ENCODE measurements around the gene CARMIL1.
"Not testable (repeated sequence)": the region's sequence is repeated elsewhere in the genome, so short reads cannot be mapped to it uniquely, and the experiment has no call there.

The CARMIL1 gene

GRCh38 chr6:25583099-25583498, 303.9 kb downstream of the CARMIL1 start:
- Histone ChIP-seq H3K9ac (ENCODE audit: low read depth, low read length) (no peak overlapping the region), H3K4me3 (ENCODE audit: low read depth, low read length) (no peak overlapping the region), H3K4me1 (ENCODE audit: control insufficient read depth, insufficient read depth, low read length) (no peaks in the 10 kb centered on the region), H3K36me3 (ENCODE audit: control insufficient read depth, insufficient read depth, low read length) (peaks cover 4% of the 10 kb centered on the region), H3K9me3 (ENCODE audit: control insufficient read depth, insufficient read depth, low read length) (no peaks in the 10 kb centered on the region), H3K27me3 (ENCODE audit: control insufficient read depth, insufficient read depth, low read length) (no peaks in the 10 kb centered on the region)

- Histone ChIP-seq H3K9ac (ENCODE audit: low read depth, low read length) (no peak overlapping the region), H3K36me3 (ENCODE audit: control insufficient read depth, insufficient read depth, low read length) (peaks cover 7% of the 10 kb centered on the region), H3K27me3 (ENCODE audit: control insufficient read depth, insufficient read depth, low read length) (no peaks in the 10 kb centered on the region), H3K4me3 (ENCODE audit: low read depth, low read length) (no peak overlapping the region), H3K9me3 (ENCODE audit: control insufficient read depth, insufficient read depth, low read length) (no peaks in the 10 kb centered on the region), H3K4me1 (ENCODE audit: control insufficient read depth, insufficient read depth, low read length) (no peaks in the 10 kb centered on the region)
Measured at GRCh38 chr6:25583906-25584305, 304.7 kb downstream of the CARMIL1 start.

GRCh38 chr6:25585225-25585624, 306.1 kb downstream of the CARMIL1 start:
- no peaks in the 10 kb centered on the region for H3K9me3 ChIP-seq (ENCODE audit: control insufficient read depth, insufficient read depth, low read length)
- no peaks in the 10 kb centered on the region for H3K27me3 ChIP-seq (ENCODE audit: control insufficient read depth, insufficient read depth, low read length)
- no peak overlapping the region for H3K4me3 ChIP-seq (ENCODE audit: low read depth, low read length)
- H3K9ac ChIP-seq (ENCODE audit: low read depth, low read length), result no peak overlapping the region
- H3K36me3 ChIP-seq (ENCODE audit: control insufficient read depth, insufficient read depth, low read length), result peaks cover 7% of the 10 kb centered on the region
- H3K4me1 ChIP-seq (ENCODE audit: control insufficient read depth, insufficient read depth, low read length), result no peaks in the 10 kb centered on the region

GRCh38 chr6:25586119-25586518, 306.9 kb downstream of the CARMIL1 start:
- not testable (repeated sequence) for H3K4me1 ChIP-seq (ENCODE audit: control insufficient read depth, insufficient read depth, low read length); H3K27me3 ChIP-seq (ENCODE audit: control insufficient read depth, insufficient read depth, low read length); H3K4me3 ChIP-seq (ENCODE audit: low read depth, low read length); H3K9ac ChIP-seq (ENCODE audit: low read depth, low read length); H3K36me3 ChIP-seq (ENCODE audit: control insufficient read depth, insufficient read depth, low read length); H3K9me3 ChIP-seq (ENCODE audit: control insufficient read depth, insufficient read depth, low read length)

- Histone ChIP-seq H3K36me3 (ENCODE audit: control insufficient read depth, insufficient read depth, low read length) (peaks cover 7% of the 10 kb centered on the region), H3K9me3 (ENCODE audit: control insufficient read depth, insufficient read depth, low read length) (no peaks in the 10 kb centered on the region), H3K4me3 (ENCODE audit: low read depth, low read length) (no peak overlapping the region), H3K9ac (ENCODE audit: low read depth, low read length) (no peak overlapping the region), H3K27me3 (ENCODE audit: control insufficient read depth, insufficient read depth, low read length) (no peaks in the 10 kb centered on the region), H3K4me1 (ENCODE audit: control insufficient read depth, insufficient read depth, low read length) (peaks cover 2% of the 10 kb centered on the region)
Measured at GRCh38 chr6:25586927-25587326, 307.8 kb downstream of the CARMIL1 start.

GRCh38 chr6:25590986-25591385, 311.8 kb downstream of the CARMIL1 start:
- Histone ChIP-seq H3K27me3 (ENCODE audit: control insufficient read depth, insufficient read depth, low read length) (no peaks in the 10 kb centered on the region), H3K4me1 (ENCODE audit: control insufficient read depth, insufficient read depth, low read length) (peaks cover 2% of the 10 kb centered on the region), H3K4me3 (ENCODE audit: low read depth, low read length) (no peak overlapping the region), H3K9me3 (ENCODE audit: control insufficient read depth, insufficient read depth, low read length) (no peaks in the 10 kb centered on the region), H3K9ac (ENCODE audit: low read depth, low read length) (no peak overlapping the region), H3K36me3 (ENCODE audit: control insufficient read depth, insufficient read depth, low read length) (peaks cover 11% of the 10 kb centered on the region)

GRCh38 chr6:25596928-25597818, 318.0 kb downstream of the CARMIL1 start:
- Histone ChIP-seq H3K9ac (ENCODE audit: low read depth, low read length) (no peak overlapping the region), H3K4me1 (ENCODE audit: control insufficient read depth, insufficient read depth, low read length) (no peaks in the 10 kb centered on the region), H3K9me3 (ENCODE audit: control insufficient read depth, insufficient read depth, low read length) (no peaks in the 10 kb centered on the region), H3K27me3 (ENCODE audit: control insufficient read depth, insufficient read depth, low read length) (no peaks in the 10 kb centered on the region), H3K4me3 (ENCODE audit: low read depth, low read length) (no peak overlapping the region), H3K36me3 (ENCODE audit: control insufficient read depth, insufficient read depth, low read length) (peaks cover 6% of the 10 kb centered on the region)

GRCh38 chr6:25599516-25600085, 320.4 kb downstream of the CARMIL1 start:
- H3K27me3 ChIP-seq (ENCODE audit: control insufficient read depth, insufficient read depth, low read length), result no peaks in the 10 kb centered on the region
- H3K36me3 ChIP-seq (ENCODE audit: control insufficient read depth, insufficient read depth, low read length), result peaks cover 2% of the 10 kb centered on the region

GRCh38 chr6:25601800-25602673, 322.9 kb downstream of the CARMIL1 start:
- Histone ChIP-seq H3K9ac (ENCODE audit: low read depth, low read length) (no peak overlapping the region), H3K27me3 (ENCODE audit: control insufficient read depth, insufficient read depth, low read length) (no peaks in the 10 kb centered on the region), H3K4me1 (ENCODE audit: control insufficient read depth, insufficient read depth, low read length) (no peaks in the 10 kb centered on the region), H3K36me3 (ENCODE audit: control insufficient read depth, insufficient read depth, low read length) (no peaks in the 10 kb centered on the region), H3K9me3 (ENCODE audit: control insufficient read depth, insufficient read depth, low read length) (no peaks in the 10 kb centered on the region), H3K4me3 (ENCODE audit: low read depth, low read length) (no peak overlapping the region)

More at GRCh38 chr6:25599516-25600085, 320.4 kb downstream of the CARMIL1 start:
- Histone ChIP-seq H3K9me3 (ENCODE audit: control insufficient read depth, insufficient read depth, low read length) (no peaks in the 10 kb centered on the region), H3K4me1 (ENCODE audit: control insufficient read depth, insufficient read depth, low read length) (no peaks in the 10 kb centered on the region), H3K9ac (ENCODE audit: low read depth, low read length) (no peak overlapping the region), H3K4me3 (ENCODE audit: low read depth, low read length) (no peak overlapping the region)

GRCh38 chr6:25602674-25602982, 323.5 kb downstream of the CARMIL1 start:
- Histone ChIP-seq H3K4me3 (ENCODE audit: low read depth, low read length) (no peak overlapping the region), H3K9me3 (ENCODE audit: control insufficient read depth, insufficient read depth, low read length) (no peaks in the 10 kb centered on the region)

GRCh38 chr6:25603251-25603650, 324.1 kb downstream of the CARMIL1 start:
- Histone ChIP-seq H3K9ac (ENCODE audit: low read depth, low read length) (no peak overlapping the region), H3K4me3 (ENCODE audit: low read depth, low read length) (no peak overlapping the region), H3K4me1 (ENCODE audit: control insufficient read depth, insufficient read depth, low read length) (no peaks in the 10 kb centered on the region), H3K27me3 (ENCODE audit: control insufficient read depth, insufficient read depth, low read length) (no peaks in the 10 kb centered on the region), H3K36me3 (ENCODE audit: control insufficient read depth, insufficient read depth, low read length) (no peaks in the 10 kb centered on the region), H3K9me3 (ENCODE audit: control insufficient read depth, insufficient read depth, low read length) (no peaks in the 10 kb centered on the region)

More at GRCh38 chr6:25602674-25602982, 323.5 kb downstream of the CARMIL1 start:
- H3K27me3 ChIP-seq (ENCODE audit: control insufficient read depth, insufficient read depth, low read length), result no peaks in the 10 kb centered on the region
- no peak overlapping the region for H3K9ac ChIP-seq (ENCODE audit: low read depth, low read length)
- no peaks in the 10 kb centered on the region for H3K36me3 ChIP-seq (ENCODE audit: control insufficient read depth, insufficient read depth, low read length)
- no peaks in the 10 kb centered on the region for H3K4me1 ChIP-seq (ENCODE audit: control insufficient read depth, insufficient read depth, low read length)
